ENCODE data around the gene ANKS3. TPM values are rescaled to one million over a fixed set of nuclear protein-coding genes. Genes with fewer than 3 reads are reported as not detected.

ANKS3 gene
- total RNA-seq, 4 donors from 2014 or later = 22.9 to 35.3 (median 25.1) TPM

DNA sequence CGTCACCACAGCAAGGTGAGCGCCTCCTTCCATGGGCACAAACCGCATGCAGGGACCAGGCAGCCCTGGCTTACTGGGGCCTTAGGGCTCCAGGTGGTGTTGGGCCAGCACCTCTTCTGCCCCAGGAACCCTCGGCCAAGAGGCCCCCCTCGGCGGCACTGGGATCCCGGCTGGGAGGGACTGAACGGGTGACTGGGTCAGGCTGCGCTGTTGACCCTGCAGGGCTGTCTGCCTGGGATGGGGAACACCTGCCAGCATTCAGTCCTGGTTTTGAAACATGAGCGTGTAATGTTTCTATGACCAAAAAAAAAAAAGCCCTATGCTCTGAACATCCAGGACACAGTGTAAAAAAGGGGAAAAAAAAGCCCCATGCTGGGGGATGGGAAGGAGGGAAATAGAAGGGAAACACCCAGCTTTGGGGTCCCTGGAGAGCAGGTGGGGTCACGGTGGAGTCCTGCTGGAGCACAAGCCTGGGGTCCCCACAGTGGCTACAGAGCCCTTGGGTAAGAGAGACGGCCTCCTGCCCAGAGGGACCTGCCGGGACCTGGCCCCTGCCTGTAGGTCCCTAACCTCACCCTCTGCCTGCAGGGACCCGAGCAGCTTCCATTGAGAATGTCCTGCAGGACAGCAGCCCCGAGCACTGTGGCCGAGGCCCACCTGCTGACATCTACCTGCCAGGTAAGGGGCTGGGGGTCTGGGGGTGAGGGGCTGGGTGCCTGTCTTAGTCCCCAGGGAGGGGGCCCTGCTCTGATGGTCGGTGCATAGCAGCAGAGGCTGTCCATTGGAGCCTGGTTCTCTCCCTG, 50.6 kb downstream of the ANKS3 start:
- Histone ChIP-seq H3K27ac (no peak overlapping the region), H3K9me3 (no peaks in the 10 kb centered on the region), H3K27me3 (no peaks in the 10 kb centered on the region), H3K4me3 (replicated peaks in 1 of 3) (no peak overlapping the region), H3K36me3 (peaks cover 39 to 41% of the 10 kb centered on the region in 2 donors), H3K4me1 (peaks cover 12 to 13% of the 10 kb centered on the region in 2 donors)
- 86 to 87% methylated on average over 6 to 12 of the region's 17 CpGs for WGBS, 2 donors
- intact Hi-C loops (cut with DNase I) = no loop called here
- DNase-seq = no peak
- no peak for TF ChIP-seq POLR2A (IDR thresholded peaks at IDR 0.05)
- TF ChIP-seq, protein P1, sequence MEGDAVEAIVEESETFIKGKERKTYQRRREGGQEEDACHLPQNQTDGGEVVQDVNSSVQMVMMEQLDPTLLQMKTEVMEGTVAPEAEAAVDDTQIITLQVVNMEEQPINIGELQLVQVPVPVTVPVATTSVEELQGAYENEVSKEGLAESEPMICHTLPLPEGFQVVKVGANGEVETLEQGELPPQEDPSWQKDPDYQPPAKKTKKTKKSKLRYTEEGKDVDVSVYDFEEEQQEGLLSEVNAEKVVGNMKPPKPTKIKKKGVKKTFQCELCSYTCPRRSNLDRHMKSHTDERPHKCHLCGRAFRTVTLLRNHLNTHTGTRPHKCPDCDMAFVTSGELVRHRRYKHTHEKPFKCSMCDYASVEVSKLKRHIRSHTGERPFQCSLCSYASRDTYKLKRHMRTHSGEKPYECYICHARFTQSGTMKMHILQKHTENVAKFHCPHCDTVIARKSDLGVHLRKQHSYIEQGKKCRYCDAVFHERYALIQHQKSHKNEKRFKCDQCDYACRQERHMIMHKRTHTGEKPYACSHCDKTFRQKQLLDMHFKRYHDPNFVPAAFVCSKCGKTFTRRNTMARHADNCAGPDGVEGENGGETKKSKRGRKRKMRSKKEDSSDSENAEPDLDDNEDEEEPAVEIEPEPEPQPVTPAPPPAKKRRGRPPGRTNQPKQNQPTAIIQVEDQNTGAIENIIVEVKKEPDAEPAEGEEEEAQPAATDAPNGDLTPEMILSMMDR (IDR thresholded peaks at IDR 0.05) = peak in 1 of 6 experiments; percentile 5

DNA sequence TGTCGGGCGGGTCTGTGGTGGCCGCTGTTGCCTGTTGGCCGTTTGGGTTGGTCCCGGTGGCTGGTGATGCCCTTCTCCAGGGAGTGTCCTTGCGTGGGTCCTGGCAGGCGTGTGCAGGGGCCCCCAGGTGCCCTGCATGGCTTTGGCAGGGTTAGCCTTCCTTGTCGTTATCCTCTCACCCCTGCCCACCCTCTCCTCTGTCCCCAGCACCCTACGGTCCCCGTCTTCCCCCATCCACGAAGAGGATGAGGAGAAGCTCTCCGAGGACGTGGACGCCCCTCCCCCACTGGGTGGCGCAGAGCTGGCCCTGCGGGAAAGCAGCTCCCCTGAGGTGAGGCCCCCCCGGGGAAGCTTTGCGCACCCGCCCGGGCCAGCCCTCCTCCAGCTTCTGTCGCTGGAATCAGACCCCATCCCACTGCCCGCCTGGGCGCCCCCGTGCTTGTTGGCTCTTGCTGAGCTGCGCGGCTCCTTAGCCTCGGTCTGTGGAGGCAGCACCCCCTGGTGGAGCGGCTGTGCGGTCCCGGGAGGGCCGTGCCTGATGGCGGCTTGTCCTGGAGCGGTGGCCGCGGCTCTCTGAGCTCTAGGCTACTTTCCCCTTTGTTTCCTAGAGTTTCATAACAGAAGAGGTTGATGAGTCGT, 51.3 kb downstream of the ANKS3 start:
- Histone ChIP-seq H3K4me1 (peaks cover 14 to 19% of the 10 kb centered on the region in 2 donors), H3K4me3 (replicated peaks in 1 of 3) (no peak overlapping the region), H3K27ac (no peak overlapping the region), H3K36me3 (peaks cover 35 to 41% of the 10 kb centered on the region in 2 donors), H3K27me3 (no peaks in the 10 kb centered on the region), H3K9me3 (no peaks in the 10 kb centered on the region)
- intact Hi-C loops (cut with DNase I) = no loop called here
- 78 to 100% methylated on average over 2 to 15 of the region's 36 CpGs for WGBS, 2 donors
- no peak for TF ChIP-seq POLR2A (IDR thresholded peaks at IDR 0.05)
- TF ChIP-seq, protein P1 (IDR thresholded peaks at IDR 0.05) = peak in 2 of 6 experiments; percentile 40 to 50
- DNase-seq = peak; percentile 61 to 64

DNA sequence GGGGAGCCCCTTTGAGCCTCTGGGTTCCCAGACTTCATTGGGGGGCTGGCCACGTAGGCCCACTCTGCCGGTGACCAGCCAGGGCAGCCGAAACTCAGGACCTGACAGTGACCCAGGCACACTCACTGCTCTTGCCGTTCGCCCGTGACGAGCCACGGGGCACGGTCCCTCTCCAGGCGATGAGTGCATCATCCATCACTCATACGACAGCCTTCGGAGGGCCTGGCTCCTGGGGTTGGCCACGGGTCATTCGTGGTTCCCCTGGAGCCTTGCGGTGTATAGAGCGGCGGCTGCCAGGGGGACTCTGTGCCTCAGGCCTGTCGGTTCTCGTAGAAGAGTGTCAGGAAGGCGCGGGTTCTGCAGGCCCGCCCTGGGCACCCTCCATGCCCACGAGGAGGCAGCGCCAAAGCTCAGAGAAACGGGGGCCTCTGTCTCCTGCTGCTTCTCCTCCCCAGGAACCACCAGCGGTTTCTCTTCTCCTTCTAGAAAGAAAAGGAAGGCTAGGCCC, 51.9 kb downstream of the ANKS3 start:
- no peak overlapping the region for H3K27ac ChIP-seq
- TF ChIP-seq, protein P1 (IDR thresholded peaks at IDR 0.05) = no peak
- no peak for TF ChIP-seq POLR2A (IDR thresholded peaks at IDR 0.05)
- WGBS, 2 donors = 83 to 91% methylated on average over 19 to 26 of the region's 26 CpGs

DNA sequence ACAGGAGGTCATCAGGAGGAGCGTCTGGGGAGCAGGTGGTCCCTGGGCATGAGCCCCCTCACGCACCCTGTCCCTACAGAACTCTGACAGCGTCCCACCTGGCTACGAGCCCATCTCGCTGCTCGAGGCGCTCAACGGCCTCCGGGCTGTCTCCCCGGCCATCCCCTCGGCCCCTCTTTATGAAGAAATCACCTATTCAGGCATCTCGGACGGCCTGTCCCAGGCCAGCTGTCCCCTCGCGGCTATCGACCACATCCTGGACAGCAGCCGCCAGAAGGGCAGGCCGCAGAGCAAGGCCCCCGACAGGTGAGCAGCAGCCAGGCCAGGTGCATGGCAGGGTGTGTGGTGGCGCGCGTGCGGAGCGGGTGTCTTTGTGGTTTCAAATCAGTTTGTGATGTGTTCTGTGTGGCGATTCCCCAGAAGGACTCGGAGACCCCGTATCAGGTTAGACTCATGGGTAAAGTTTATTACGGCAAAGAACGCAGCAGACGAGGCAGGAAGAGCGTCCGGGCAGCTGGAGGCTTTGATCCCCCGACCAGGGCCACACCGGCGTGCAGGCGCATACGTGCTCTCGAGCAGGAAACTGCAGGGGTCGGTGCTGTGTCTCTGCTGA, 52.5 kb downstream of the ANKS3 start:
- Histone ChIP-seq H3K27ac (no peak overlapping the region), H3K36me3 (peaks cover 32 to 41% of the 10 kb centered on the region in 2 donors), H3K27me3 (no peaks in the 10 kb centered on the region), H3K4me1 (peaks cover 26 to 30% of the 10 kb centered on the region in 2 donors), H3K4me3 (replicated peaks in 1 of 3) (no peak overlapping the region), H3K9me3 (no peaks in the 10 kb centered on the region)
- intact Hi-C loops (cut with DNase I) = no loop called here
- DNase-seq = no peak
- TF ChIP-seq POLR2A (IDR thresholded peaks at IDR 0.05) = no peak
- TF ChIP-seq, protein P1 (IDR thresholded peaks at IDR 0.05) = no peak
- WGBS, 2 donors = 94 to 96% methylated on average over 37 to 39 of the region's 39 CpGs

More for the DNA sequence above, 51.9 kb downstream of the ANKS3 start:
- Histone ChIP-seq H3K4me3 (replicated peaks in 1 of 3) (no peak overlapping the region), H3K27me3 (no peaks in the 10 kb centered on the region), H3K36me3 (peaks cover 35 to 41% of the 10 kb centered on the region in 2 donors), H3K9me3 (no peaks in the 10 kb centered on the region), H3K4me1 (peaks cover 20 to 25% of the 10 kb centered on the region in 2 donors)
- intact Hi-C loops (cut with DNase I) = no loop called here
- DNase-seq = no peak

All from thyroid gland (tissue), 4 donors.